Stimulated activated CD4-positive, alpha-beta T cell treated with anti-CD3 and anti-CD28 coated beads, Interleukin-4, amount 100 ng/mL, for 48 hours (primary cell): Measurements from ENCODE around the gene GRIA3.

Experiments used
- DNase-seq, 2 donors: peaks; one replicate each; pipeline ENCODE4 v3.0.0-alpha.2; 2020; ENCODE audit warnings: low read depth in 2 of 2

The GRIA3 gene

GRCh38 chrX:123184219-123184865, at the start of gene GRIA3:
Gene GRIA3 (plus strand): TSS chrX:123184278. CDS start chrX:123184536, 258 bp downstream.
- no peak for DNase-seq

GRCh38 chrX:123138473-123138872, 45.6 kb upstream of the GRIA3 start:
- no peak for DNase-seq

- DNase-seq = no peak
These were observed 43.6 kb upstream of the GRIA3 start for GRCh38 chrX:123140454-123140853.

GRCh38 chrX:123140904-123141303, 43.2 kb upstream of the GRIA3 start:
- DNase-seq = no peak

GRCh38 chrX:123153846-123154335, 30.2 kb upstream of the GRIA3 start:
- no peak for DNase-seq

GRCh38 chrX:123155327-123155726, 28.8 kb upstream of the GRIA3 start:
- DNase-seq = no peak

GRCh38 chrX:123157586-123157985, 26.5 kb upstream of the GRIA3 start:
- DNase-seq = no peak

GRCh38 chrX:123159403-123159802, 24.7 kb upstream of the GRIA3 start:
- no peak for DNase-seq

GRCh38 chrX:123167621-123168020, 16.5 kb upstream of the GRIA3 start:
- no peak for DNase-seq

- no peak for DNase-seq
These were observed 14.7 kb upstream of the GRIA3 start for GRCh38 chrX:123169247-123169901.

GRCh38 chrX:123170546-123170945, 13.5 kb upstream of the GRIA3 start:
- DNase-seq = no peak

GRCh38 chrX:123171781-123172180, 12.3 kb upstream of the GRIA3 start:
- no peak for DNase-seq

GRCh38 chrX:123172869-123173268, 11.2 kb upstream of the GRIA3 start:
- no peak for DNase-seq

GRCh38 chrX:123173833-123174232, 10.2 kb upstream of the GRIA3 start:
- no peak for DNase-seq

- no peak for DNase-seq
These were observed 8.5 kb upstream of the GRIA3 start for GRCh38 chrX:123175366-123176122.

- DNase-seq = no peak
These were observed 2.7 kb upstream of the GRIA3 start for GRCh38 chrX:123181233-123181914.

GRCh38 chrX:123184866-123185276, 793 bp downstream of the GRIA3 start:
- no peak for DNase-seq

- DNase-seq = no peak
These were observed 1.6 kb downstream of the GRIA3 start for GRCh38 chrX:123185721-123186120.

GRCh38 chrX:123186801-123187200, 2.7 kb downstream of the GRIA3 start:
- DNase-seq = no peak

- DNase-seq = no peak
These were observed 4.0 kb downstream of the GRIA3 start for GRCh38 chrX:123188081-123188480.

GRCh38 chrX:123189338-123189737, 5.3 kb downstream of the GRIA3 start:
- DNase-seq = no peak

- no peak for DNase-seq
These were observed 6.0 kb downstream of the GRIA3 start for GRCh38 chrX:123190096-123190495.
